Hippocampal formation (tissue), 2 donors: ENCODE measurements around the gene RCAN3.
"Not testable (repeated sequence)": the region's sequence is repeated elsewhere in the genome, so short reads cannot be mapped to it uniquely, and the experiment has no call there.

Source experiments
- DNase-seq, 2 donors: peaks; one replicate each; lab custom pipeline; 2025; lab: John Stamatoyannopoulos, UW

RCAN3 gene

DNA sequence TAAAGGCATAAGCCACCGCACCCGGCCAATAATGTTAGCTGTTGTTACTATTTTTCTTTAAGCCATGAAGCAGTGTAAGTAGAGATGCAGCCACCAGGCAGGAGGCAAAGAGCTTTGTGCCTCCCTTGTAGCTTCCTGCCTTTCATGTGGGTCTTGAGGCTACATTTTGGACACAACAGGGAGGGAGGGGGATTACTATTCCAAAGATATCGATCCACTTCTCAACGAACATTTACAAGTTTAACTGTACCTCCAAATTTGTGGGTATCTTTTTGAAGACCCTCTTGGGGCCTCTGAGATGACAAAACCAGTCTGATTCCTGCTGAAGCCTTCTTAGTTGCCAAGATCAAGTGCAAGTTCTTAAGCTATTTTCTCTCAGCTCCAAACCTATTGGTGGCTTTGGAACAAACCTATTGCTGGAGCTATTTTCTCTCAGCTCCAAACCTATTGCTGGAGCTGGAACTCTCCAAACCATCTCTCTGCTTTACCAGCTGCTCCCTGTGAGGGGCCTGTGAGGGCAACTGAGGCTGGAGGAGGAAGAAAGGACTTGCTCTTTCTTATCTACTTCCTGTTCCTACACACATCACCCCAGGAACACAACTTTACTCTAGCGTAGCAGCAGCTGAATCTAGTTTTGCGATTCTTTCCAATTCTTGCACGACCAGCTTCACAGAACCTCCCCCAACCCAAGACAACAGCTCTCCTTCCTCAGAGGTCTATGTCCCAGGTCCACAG is 16.1 kb upstream of the RCAN3 start:
- DNase-seq: no peak

DNA sequence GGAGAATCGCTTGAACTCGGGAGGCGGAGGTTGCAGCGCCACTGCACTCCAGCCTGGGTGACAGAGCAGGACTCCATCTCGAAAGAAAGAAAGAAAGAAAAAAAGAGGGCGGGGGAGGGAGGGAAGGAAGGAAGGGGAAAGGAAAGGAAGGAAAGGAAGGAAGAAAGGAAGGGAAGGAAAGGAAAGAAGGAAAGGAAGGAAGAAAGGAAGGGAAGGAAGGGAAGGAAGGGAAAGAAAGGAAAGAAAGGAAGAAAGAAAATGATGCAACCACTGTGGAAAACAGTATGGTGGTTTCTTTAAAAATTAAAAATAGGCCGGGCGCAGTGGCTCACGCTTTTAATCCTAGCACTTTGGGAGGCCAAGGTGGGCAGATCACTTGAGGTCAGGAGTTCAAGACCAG is 15.2 kb upstream of the RCAN3 start:
- DNase-seq: no peak

DNA sequence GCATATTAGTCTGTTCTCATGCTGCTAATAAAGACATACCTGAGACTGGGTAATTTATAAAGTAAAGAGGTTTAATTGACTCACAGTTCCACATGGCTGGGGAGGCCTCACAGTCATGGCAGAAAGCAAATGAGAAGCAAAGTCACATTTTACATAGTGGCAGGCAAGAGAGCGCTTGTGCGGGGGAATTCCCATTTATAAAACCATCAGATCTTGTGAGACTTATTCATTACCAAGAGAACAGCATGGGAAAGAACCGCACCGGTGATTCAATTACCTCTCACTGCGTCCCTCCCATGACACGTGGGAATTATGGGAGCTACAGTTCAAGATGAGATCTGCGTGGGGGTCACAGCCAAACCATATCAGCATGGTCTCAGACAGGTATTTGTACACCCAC is 14.5 kb upstream of the RCAN3 start:
- DNase-seq: not testable (repeated sequence)

DNA sequence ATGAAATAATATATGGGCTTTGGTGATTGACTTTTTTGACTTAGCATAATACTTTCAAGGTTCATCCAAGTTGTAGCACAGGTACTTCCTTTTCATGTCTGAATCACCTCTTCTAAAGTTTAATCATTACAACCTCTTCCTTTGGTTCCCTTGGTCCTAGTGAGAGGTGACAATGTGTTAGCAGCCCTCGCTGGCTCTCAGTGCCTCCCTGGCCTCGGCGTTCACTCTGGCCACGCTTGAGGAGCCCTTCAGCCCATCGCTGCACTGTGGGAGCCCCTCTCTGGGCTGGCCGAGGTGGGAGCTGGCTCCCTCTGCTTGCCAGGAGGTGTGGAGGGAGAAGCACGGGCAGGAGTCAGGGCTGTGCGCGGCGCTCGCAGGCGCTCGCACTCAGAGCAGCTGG is 13.0 kb upstream of the RCAN3 start:
- DNase-seq: no peak

DNA sequence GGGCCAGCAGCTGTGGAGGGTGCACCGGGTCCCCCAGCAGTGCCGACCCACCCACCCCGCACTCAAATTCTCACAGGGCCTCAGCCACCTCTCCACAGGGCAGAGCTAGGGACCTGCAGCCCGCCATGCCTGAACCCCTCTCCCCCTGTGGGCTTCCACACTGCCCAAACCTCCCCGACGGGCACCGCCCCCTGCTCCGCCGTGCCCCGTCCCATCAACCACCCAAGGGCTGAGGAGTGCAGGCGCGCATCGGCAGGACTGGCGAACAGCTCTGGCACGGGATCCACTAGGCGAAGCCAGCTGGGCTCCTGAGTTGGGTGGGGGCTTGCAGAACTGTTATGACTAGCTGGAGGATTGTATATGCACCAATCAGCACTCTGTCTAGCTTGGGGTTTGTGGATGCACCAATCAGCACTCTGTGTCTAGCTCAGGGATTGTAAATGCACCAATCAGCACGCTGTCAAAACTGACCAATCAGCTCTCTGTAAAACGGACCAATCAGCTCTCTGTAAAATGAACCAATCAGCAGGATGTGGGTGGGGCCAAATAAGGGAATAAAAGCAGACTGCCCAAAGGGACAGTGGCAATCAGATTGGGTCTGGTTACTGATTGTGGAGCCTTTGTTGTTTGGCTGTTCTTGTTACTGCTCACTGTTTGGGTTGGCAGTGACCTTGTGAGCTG is 12.4 kb upstream of the RCAN3 start:
- no peak for DNase-seq

- no peak for DNase-seq
Observed at GRCh38 chr1:24491577-24492360, 10.9 kb upstream of the RCAN3 start.

DNA sequence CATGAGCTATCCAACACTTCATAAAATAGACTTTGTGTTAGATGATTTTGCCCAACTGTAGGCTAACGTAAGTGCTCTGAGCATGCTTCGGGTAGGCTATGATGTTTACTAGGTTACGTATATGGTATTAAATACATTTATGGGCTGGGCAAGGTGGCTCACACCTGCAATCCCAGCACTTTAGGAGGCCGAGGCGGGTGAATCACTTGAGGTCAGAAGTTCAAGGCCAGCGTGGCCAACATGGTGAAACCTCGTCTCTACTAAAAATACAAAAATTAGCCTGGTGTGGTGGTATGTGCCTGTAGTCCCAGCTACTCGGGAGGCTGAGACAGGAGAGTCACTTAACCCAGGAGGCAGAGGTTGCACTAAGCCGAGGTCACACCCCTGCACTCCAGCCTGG is 9.7 kb upstream of the RCAN3 start:
- DNase-seq: not testable (repeated sequence)

- DNase-seq: no peak
Observed at GRCh38 chr1:24493785-24494184, 8.9 kb upstream of the RCAN3 start.

GRCh38 chr1:24498589-24498988 is 4.0 kb upstream of the RCAN3 start:
- DNase-seq: no peak

- no peak for DNase-seq
Observed at GRCh38 chr1:24500448-24501048, 2.1 kb upstream of the RCAN3 start.

GRCh38 chr1:24501371-24502064 is 1.1 kb upstream of the RCAN3 start:
- no peak for DNase-seq

GRCh38 chr1:24502065-24502708 is 449 bp upstream of the RCAN3 start:
- DNase-seq: no peak

DNA sequence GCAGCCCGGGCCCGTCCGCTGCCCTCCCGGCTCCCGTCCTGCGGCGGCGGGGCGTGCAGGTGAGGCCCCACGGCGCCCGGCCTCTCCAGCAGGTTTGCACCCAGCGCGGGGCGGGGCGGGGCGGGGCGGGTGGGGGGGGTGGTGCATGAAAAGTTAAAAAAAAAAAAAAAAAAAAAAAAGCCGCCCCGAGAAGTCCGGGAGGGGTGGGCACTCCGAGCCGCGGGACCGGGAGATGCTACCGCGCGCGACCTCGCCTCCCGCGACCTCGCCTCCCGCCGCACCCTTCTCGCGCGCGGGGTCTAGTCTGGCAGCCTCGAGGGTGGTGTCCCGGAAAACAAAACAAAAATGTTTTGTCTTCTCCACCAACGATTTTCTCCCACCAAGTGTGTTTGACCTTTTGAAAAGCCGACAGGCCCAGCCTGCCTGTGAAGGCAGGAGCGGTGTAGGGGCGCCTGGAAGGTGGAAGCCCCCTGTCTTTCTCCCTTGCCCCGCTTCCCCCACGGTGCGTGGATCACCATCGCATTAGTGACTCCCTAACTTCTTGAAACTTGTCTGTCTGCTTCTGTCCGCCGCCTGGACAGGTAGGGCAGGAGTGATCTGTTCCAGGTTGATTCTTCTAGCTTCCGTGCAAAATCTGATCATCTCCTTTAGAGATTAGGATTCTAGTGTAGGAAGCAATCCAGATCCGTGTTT is 569 bp downstream of the RCAN3 start:
- no peak for DNase-seq

- DNase-seq: no peak
Observed at GRCh38 chr1:24503870-24504523, 1.4 kb downstream of the RCAN3 start.

DNA sequence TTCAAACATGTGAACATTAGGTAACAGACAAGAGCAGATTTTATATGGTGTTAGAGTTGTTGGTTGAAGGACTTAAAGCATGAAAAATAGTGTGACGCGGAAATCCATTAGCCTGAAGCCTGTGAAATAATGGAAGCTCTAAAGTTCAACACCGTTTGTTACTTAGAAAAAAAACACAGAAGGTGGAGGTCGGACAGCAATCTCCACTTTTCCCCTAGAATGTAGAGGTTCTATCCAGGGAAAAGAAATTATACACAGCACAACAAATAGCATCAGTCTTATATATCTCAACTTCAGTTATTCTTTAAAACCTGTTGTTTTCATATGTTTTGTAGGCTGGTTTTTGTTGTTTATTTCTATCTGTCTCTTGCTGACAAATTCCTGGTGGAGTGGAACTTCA is 1.9 kb downstream of the RCAN3 start:
- no peak for DNase-seq

- DNase-seq: no peak
Observed at GRCh38 chr1:24505816-24506215, 3.2 kb downstream of the RCAN3 start.

DNA sequence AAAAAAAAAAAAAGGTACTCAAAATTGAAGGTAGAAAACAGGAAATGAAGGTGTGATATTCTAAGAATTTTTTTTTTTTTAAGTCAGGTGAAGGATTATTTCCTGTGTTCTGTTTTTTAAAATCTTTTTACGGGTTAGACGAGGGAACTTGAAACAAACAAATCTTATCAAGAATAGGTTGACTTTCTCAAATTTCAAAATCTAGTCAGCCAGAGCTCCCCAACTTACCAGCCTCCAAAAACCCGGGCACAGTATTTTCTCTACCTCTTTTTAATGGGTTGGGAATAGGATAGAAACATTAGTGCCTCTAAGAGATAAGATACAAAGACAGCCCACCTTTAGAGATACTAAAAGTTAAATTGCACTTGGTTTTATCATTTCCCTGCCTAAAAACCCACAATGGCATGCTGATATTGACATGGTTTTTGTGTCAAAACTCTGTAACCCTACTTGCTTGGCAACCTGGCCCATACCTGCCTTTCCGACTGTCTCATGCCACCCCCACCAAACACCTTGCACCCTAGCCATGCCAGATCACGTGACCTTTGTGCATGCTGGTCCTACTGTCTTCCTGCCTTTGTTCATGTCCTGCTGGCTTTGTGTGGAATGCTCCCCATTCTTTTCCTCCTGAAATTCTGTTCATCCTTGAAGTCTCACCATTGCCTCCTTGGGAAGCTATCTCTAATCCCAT is 4.2 kb downstream of the RCAN3 start:
- DNase-seq: no peak

DNA sequence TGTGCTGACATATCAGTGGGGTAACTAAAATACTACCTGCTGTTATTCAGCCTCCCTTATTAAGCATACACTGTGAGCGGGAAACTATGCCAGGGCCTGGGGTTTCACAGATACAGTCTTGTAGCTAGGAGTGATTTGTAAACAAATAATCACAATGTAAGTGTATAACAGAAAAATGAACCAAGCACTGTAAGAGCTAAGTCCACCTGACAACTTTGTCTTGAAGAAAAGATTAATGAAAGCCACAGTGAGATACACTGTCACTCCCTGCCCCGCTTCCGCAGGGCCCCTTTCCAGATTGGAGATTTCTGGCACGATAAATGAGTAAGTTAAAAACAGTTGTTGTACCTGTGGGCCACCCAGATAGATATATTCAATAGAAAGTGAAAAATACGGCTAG is 4.8 kb downstream of the RCAN3 start:
- no peak for DNase-seq

DNA sequence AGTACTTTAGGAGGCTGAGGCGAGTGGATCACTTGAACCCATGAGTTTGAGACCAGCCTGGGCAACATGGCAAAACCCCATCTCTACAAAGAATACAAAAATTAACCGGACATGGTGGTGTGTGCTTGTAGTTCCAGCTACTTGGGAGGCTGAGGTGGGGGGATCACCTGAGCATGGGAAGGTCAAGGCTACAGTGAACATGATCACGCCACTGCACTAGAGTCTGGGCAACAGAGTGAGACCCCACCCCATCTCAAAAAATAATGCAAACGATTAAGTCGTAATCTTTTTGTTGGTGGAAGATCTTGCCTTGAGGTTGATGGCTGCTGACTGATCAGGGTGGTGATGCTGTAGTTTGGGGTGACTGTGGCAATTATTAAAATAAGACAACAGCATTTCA is 6.3 kb downstream of the RCAN3 start:
- DNase-seq: no peak

GRCh38 chr1:24513706-24514105 is 11.1 kb downstream of the RCAN3 start:
- peak in 1 of 2 donors; percentile 37 for DNase-seq
